Type B pancreatic cell (in vitro differentiated cells): Measurements from ENCODE around the gene AKIRIN1. TPM values are rescaled to one million over a fixed set of nuclear protein-coding genes. Genes with fewer than 3 reads are reported as not detected.
A peak's percentile ranks its signal among the peaks of the same experiment; 100 is the strongest.

Experiments
- DNase-seq: peaks from one replicate; pipeline ENCODE4 v3.0.0; 2021; ENCODE audit warnings: mixed read lengths; ENCODE audit not compliant: unreplicated experiment; ENCODE audit errors: extremely low spot score
- H3K27ac Mint-ChIP-seq: 2 replicates; pipeline ENCODE4 v1.8.0; 2021; ENCODE audit warnings: mild to moderate bottlenecking, mixed read lengths
- H3K27me3 Mint-ChIP-seq: 2 replicates; pipeline ENCODE4 v1.8.0; 2021; ENCODE audit warnings: mixed read lengths
- H3K36me3 Mint-ChIP-seq: 2 replicates; pipeline ENCODE4 v1.8.0; 2021; ENCODE audit warnings: mixed read lengths
- H3K4me1 Mint-ChIP-seq: one replicate; pipeline ENCODE4 v1.8.0; 2021; ENCODE audit warnings: mixed read lengths; ENCODE audit not compliant: unreplicated experiment
- H3K4me3 Mint-ChIP-seq: 2 replicates; pipeline ENCODE4 v1.8.0; 2021; ENCODE audit warnings: mild to moderate bottlenecking, mixed read lengths
- H3K9me3 Mint-ChIP-seq: 2 replicates; pipeline ENCODE4 v1.8.0; 2021; ENCODE audit warnings: mixed read lengths
- total RNA-seq: library from RNA; stranded (reverse); gene quantifications from 2 replicates; pipeline ENCODE4 v1.2.1, GENCODE V29; 2021; ENCODE audit warnings: low replicate concordance
- TF ChIP-seq, protein P1 (sequence below): fragments of 200-600 bp; sonication (generic); conservative IDR thresholded peaks from 2 replicates; pipeline ENCODE4 v1.5.0; 2021; ENCODE audit warnings: antibody characterized with exemption, mild to moderate bottlenecking

AKIRIN1 gene
- total RNA-seq, 1 donor from 2014 or later: 73.0 TPM

DNA sequence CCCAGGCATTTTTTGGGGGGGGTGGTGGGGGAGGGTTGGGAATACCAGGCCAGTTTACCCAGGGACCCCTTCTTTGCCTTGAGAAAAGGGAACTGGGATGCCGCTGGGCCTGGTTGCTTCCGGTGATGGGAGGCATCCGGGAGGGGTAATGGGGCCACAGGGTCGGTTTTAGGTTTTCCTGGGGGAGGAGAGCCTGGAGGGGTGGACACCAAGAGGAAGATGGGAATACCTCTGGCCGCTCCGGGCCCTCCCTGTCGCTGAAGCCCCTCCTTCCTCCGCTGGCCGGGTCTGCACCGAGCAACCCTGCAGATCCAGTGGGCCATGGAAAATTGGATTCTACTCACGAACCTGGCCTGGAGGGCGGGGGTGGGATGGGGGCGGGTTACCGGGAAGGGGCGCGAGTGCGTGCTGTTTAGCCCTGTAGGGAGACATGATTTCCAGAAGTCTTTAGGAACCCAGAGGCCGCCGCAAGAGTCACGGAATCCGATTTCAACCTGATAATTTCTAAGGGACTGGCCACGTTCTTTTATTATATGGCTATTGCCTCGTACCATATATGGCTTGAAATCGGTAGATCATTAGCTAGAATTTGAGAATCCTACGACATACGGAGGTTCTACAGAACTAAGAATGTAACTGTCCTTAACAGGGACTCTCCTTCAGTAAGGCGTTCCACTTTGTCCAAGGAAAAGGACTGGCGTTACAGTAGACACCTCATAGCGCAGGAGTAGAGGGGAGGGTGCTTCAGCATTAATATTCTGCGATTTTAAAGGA is 749 bp downstream of the AKIRIN1 start:
- Mint-ChIP-seq H3K4me3 (peak overlapping the region; percentile 92), H3K36me3 (peaks cover 22% of the 10 kb centered on the region), H3K4me1 (peaks cover 26% of the 10 kb centered on the region), H3K27ac (peak overlapping the region; percentile 81), H3K27me3 (no peaks in the 10 kb centered on the region), H3K9me3 (no peaks in the 10 kb centered on the region)
- peak; percentile 70 for DNase-seq
- TF ChIP-seq, protein P1, sequence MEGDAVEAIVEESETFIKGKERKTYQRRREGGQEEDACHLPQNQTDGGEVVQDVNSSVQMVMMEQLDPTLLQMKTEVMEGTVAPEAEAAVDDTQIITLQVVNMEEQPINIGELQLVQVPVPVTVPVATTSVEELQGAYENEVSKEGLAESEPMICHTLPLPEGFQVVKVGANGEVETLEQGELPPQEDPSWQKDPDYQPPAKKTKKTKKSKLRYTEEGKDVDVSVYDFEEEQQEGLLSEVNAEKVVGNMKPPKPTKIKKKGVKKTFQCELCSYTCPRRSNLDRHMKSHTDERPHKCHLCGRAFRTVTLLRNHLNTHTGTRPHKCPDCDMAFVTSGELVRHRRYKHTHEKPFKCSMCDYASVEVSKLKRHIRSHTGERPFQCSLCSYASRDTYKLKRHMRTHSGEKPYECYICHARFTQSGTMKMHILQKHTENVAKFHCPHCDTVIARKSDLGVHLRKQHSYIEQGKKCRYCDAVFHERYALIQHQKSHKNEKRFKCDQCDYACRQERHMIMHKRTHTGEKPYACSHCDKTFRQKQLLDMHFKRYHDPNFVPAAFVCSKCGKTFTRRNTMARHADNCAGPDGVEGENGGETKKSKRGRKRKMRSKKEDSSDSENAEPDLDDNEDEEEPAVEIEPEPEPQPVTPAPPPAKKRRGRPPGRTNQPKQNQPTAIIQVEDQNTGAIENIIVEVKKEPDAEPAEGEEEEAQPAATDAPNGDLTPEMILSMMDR: no peak

DNA sequence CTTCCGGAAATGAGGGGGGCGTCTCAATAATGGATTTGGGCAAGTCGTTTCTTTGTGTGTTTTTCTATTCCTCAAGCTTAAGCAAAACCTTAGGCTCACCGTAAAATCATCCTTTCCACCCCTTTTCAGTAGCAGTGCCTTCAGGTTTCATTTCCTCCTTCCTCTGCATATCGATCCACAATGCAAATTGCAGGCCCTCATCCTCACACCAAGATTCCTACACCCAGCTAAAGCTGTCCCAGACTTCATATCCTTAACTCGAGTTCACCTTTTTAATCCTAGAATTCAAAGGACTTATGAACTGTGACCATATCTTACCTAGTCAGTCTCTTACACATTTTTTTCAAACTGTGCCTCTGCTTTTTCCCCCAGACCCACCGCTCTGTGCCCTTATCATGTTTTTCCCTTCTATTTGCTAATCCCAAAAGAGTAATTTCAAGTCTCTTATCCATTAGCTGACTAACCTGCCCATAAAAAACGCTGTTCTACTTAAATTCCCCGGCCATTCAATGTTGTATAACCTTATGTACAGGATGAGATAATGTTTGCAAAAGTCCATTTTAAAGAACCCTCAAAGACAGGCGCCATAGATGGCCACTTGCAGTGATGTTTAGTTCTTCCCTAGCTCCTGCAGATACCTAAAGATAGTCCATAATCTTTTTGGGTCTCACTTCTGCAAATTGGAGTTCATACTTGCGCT is 1.5 kb downstream of the AKIRIN1 start:
- Mint-ChIP-seq H3K4me1 (peaks cover 31% of the 10 kb centered on the region), H3K9me3 (no peaks in the 10 kb centered on the region), H3K27ac (peak overlapping the region; percentile 81), H3K4me3 (peak overlapping the region; percentile 92), H3K27me3 (no peaks in the 10 kb centered on the region), H3K36me3 (peaks cover 25% of the 10 kb centered on the region)
- no peak for DNase-seq
- TF ChIP-seq, protein P1: no peak

DNA sequence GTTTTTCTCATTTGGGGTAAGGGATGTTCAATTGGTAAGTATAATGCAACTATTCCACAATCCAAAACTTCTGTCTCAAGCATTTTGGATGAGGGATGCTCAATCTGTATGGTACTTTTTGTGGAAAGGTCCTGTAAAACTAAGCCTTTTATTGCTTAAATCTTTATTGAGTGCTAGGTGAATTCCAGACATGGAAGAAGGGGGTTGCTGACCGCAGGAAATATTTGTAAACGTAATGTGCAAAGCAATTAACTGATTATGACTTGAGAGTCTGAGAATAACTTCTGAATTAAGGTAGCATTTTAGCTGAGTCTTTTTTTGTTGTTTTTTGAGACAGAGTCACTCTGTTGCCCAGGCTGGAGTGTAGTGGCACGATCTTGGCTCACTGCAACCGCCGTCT is 3.1 kb downstream of the AKIRIN1 start:
- H3K9me3 Mint-ChIP-seq: no peaks in the 10 kb centered on the region
- H3K4me3 Mint-ChIP-seq: peak overlapping the region; percentile 64
- H3K4me1 Mint-ChIP-seq: peaks cover 38% of the 10 kb centered on the region
- no peak for DNase-seq
- TF ChIP-seq, protein P1: no peak
- H3K36me3 Mint-ChIP-seq: peaks cover 36% of the 10 kb centered on the region
- H3K27me3 Mint-ChIP-seq: no peaks in the 10 kb centered on the region
- no peak overlapping the region for H3K27ac Mint-ChIP-seq

DNA sequence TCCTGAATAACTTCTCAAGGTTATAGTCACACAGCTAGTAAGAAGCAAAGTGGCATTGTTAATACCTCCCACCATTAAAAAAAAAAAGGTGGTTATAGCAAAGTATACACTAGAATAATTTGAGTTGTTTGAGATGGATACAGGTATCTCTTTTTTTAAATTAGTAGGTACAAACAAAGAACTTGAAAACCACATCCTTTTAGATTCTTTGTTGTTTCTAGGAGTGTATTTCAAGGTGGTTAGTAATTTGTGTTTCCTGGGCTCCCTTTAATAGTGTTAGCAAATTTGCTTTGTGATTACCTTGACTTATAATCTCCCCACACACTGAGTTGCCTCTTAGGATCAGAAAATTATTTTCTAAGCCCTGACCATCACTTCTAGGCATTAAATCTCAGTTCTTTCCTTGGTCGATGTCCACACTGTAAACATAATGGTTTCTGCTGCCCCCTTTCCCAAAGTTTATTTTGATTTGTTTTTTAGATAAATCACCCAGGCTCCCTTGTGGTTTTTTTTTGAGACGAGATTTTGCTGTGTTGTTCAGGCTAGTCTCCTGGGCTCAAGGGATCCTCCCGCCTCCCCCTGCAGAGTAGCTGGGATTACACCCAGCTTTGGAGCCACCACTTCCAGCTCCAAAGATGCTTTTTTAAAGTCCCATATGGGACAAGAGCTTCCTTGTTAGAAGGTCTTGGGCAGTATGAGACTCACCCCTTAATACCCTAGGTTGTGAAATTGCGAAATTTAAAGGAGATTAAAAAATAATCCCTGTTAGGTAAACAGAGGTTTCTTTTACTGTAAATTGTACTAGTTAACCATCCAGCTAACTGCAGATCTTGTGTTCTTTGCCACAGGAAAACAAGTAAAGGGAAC is 6.2 kb downstream of the AKIRIN1 start:
- no peak for DNase-seq
- H3K4me3 Mint-ChIP-seq: peak overlapping the region; percentile 13
- H3K27me3 Mint-ChIP-seq: no peaks in the 10 kb centered on the region
- TF ChIP-seq, protein P1: no peak
- peaks cover 44% of the 10 kb centered on the region for H3K36me3 Mint-ChIP-seq
- H3K27ac Mint-ChIP-seq: peak overlapping the region; percentile 16
- H3K9me3 Mint-ChIP-seq: no peaks in the 10 kb centered on the region
- H3K4me1 Mint-ChIP-seq: peaks cover 31% of the 10 kb centered on the region

DNA sequence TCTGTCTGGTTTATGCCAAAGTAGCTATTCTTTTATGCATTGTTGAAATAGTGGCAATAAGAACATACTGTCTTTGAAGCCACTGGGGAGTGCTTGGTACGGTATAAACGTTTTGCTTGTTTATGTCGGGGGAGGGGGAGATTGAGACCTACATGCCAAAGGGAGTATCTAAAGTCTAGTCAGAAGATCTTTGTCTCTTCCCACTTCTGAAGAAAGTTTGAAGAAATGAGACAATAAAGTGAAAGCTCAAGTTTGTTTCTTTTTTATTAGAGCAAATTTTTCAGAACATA is 6.8 kb downstream of the AKIRIN1 start:
- Mint-ChIP-seq H3K9me3 (no peaks in the 10 kb centered on the region), H3K4me1 (peaks cover 25% of the 10 kb centered on the region), H3K36me3 (peaks cover 42% of the 10 kb centered on the region), H3K27ac (no peak overlapping the region), H3K27me3 (no peaks in the 10 kb centered on the region), H3K4me3 (no peak overlapping the region)
- no peak for DNase-seq
- TF ChIP-seq, protein P1: no peak
